ENCODE data around the gene TMEM119. TPM values are rescaled to one million over a fixed set of nuclear protein-coding genes. Genes with fewer than 3 reads are reported as not detected.

Gene TMEM119
- polyA plus RNA-seq (ENCODE audit: insufficient read length in 10 of 10) = 10 to 100 TPM; 26.2 to 71.2 (median 38.2) TPM
- long read RNA-seq, donor 1, transcript TMEM119-201 (2 exons, 2,707 nt) = major isoform, 6 of 10 reads
- long read RNA-seq, donor 1, partial matches to known transcripts = 0 of 10 reads
- long read RNA-seq, donor 1, other reads (novel, unspliced or antisense) = 0 of 10 reads
- long read RNA-seq, donor 2, transcript TMEM119-201 (2 exons, 2,707 nt) = major isoform, 6 of 6 reads
- long read RNA-seq, donor 2, partial matches to known transcripts = 0 of 6 reads
- long read RNA-seq, donor 2, other reads (novel, unspliced or antisense) = 0 of 6 reads
- long read RNA-seq, donor 3 = 0 reads
- long read RNA-seq, donor 4, transcript TMEM119-201 (2 exons, 2,707 nt) = major isoform, 6 of 8 reads
- long read RNA-seq, donor 4, partial matches to known transcripts = 0 of 8 reads
- long read RNA-seq, donor 4, other reads (novel, unspliced or antisense) = 0 of 8 reads
- long read RNA-seq, donor 5, transcript TMEM119-201 (2 exons, 2,707 nt) = major isoform, 8 of 8 reads
- long read RNA-seq, donor 5, partial matches to known transcripts = 0 of 8 reads
- long read RNA-seq, donor 5, other reads (novel, unspliced or antisense) = 0 of 8 reads
- long read RNA-seq, donor 6, transcript TMEM119-201 (2 exons, 2,707 nt) = major isoform, 7 of 8 reads
- long read RNA-seq, donor 6, partial matches to known transcripts = 0 of 8 reads
- long read RNA-seq, donor 6, other reads (novel, unspliced or antisense) = 0 of 8 reads
- long read RNA-seq, donor 7, transcript TMEM119-201 (2 exons, 2,707 nt) = major isoform, 6 of 7 reads
- long read RNA-seq, donor 7, partial matches to known transcripts = 0 of 7 reads
- long read RNA-seq, donor 7, other reads (novel, unspliced or antisense) = 0 of 7 reads
- long read RNA-seq, donor 8, transcript TMEM119-201 (2 exons, 2,707 nt) = major isoform, 8 of 10 reads
- long read RNA-seq, donor 8, partial matches to known transcripts = 0 of 10 reads
- long read RNA-seq, donor 8, other reads (novel, unspliced or antisense) = 0 of 10 reads
- long read RNA-seq, donor 9, partial matches to known transcripts = 0 of 1 reads
- long read RNA-seq, donor 9, other reads (novel, unspliced or antisense) = 0 of 1 reads

- peak; percentile 78 to 91 (median 81) for DNase-seq
These were observed at the start of gene TMEM119 for GRCh38 chr12:108597559-108598471. TMEM119 (minus strand) TSS chr12:108598084; CDS start chr12:108592383, 5,701 bp downstream.

GRCh38 chr12:108646600-108647579, 49.0 kb upstream of the TMEM119 start:
- no peak for DNase-seq

- no peak for DNase-seq
These were observed 48.1 kb upstream of the TMEM119 start for GRCh38 chr12:108645686-108646599.

- DNase-seq = no peak
These were observed 46.9 kb upstream of the TMEM119 start for GRCh38 chr12:108644811-108645120.

GRCh38 chr12:108643941-108644810, 46.3 kb upstream of the TMEM119 start:
- no peak for DNase-seq

- DNase-seq = no peak
These were observed 45.2 kb upstream of the TMEM119 start for GRCh38 chr12:108642899-108643654.

GRCh38 chr12:108642269-108642870, 44.5 kb upstream of the TMEM119 start:
- DNase-seq = peak in 2 of 3 donors; percentile 80 to 81

GRCh38 chr12:108641446-108642268, 43.8 kb upstream of the TMEM119 start:
- DNase-seq = no peak

GRCh38 chr12:108640802-108641445, 43.0 kb upstream of the TMEM119 start:
- no peak for DNase-seq

- DNase-seq = no peak
These were observed 41.3 kb upstream of the TMEM119 start for GRCh38 chr12:108638997-108639822.

GRCh38 chr12:108638141-108638827, 40.4 kb upstream of the TMEM119 start:
- peak in 1 of 3 donors; percentile 81 for DNase-seq

GRCh38 chr12:108637222-108637971, 39.5 kb upstream of the TMEM119 start:
- DNase-seq = no peak
